AG09309 (cell line): ENCODE data around the gene NOP14.
A peak's percentile ranks its signal among the peaks of the same experiment; 100 is the strongest.

Experiments used
- DNase-seq: peaks from one replicate; pipeline ENCODE4 v3.0.0-alpha.2; 2010; ENCODE audit warnings: low read depth
- H3K4me3 ChIP-seq: 2 replicates; pipeline ENCODE4 v1.5.1; 2011; ENCODE audit warnings: mild to moderate bottlenecking, low read depth, low read length, moderate library complexity; ENCODE audit not compliant: control insufficient read depth
- TF ChIP-seq, protein P1 (sequence below): IDR thresholded peaks from 2 replicates; pipeline ENCODE4 v1.5.1; 2011; ENCODE audit warnings: mild to moderate bottlenecking, low read depth, low read length, inconsistent platforms; ENCODE audit not compliant: insufficient read depth, control insufficient read depth; ENCODE audit errors: missing control alignments

The NOP14 gene

GRCh38 chr4:2898001-2898400, 65.2 kb downstream of the NOP14 start:
- DNase-seq: no peak
- TF ChIP-seq, protein P1, sequence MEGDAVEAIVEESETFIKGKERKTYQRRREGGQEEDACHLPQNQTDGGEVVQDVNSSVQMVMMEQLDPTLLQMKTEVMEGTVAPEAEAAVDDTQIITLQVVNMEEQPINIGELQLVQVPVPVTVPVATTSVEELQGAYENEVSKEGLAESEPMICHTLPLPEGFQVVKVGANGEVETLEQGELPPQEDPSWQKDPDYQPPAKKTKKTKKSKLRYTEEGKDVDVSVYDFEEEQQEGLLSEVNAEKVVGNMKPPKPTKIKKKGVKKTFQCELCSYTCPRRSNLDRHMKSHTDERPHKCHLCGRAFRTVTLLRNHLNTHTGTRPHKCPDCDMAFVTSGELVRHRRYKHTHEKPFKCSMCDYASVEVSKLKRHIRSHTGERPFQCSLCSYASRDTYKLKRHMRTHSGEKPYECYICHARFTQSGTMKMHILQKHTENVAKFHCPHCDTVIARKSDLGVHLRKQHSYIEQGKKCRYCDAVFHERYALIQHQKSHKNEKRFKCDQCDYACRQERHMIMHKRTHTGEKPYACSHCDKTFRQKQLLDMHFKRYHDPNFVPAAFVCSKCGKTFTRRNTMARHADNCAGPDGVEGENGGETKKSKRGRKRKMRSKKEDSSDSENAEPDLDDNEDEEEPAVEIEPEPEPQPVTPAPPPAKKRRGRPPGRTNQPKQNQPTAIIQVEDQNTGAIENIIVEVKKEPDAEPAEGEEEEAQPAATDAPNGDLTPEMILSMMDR: no peak
- no peak overlapping the region for H3K4me3 ChIP-seq

- no peak for DNase-seq
- TF ChIP-seq, protein P1: no peak
- H3K4me3 ChIP-seq: no peak overlapping the region
Observed at GRCh38 chr4:2893772-2894171, 69.4 kb downstream of the NOP14 start.

DNA sequence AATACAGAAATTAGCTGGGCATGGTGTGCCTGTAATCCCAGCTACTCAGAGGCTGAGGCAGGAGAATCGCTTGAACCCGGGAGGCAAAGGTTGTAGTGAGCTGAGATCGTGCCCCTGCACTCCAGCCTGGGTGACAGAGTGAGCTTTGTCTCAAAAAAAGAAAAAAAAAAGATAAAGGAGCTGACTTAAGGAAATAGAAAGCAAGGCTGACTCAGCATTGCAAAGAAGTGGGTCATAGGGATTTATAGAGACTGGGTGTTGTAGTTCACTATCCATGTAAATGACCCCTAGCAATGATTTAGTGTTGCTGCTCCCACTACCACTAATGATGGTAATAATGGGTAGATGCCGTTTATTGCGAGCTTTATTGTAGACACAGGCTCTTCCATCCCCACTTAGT, 71.9 kb downstream of the NOP14 start:
- DNase-seq: peak; percentile 11
- H3K4me3 ChIP-seq: no peak overlapping the region
- TF ChIP-seq, protein P1: no peak

DNA sequence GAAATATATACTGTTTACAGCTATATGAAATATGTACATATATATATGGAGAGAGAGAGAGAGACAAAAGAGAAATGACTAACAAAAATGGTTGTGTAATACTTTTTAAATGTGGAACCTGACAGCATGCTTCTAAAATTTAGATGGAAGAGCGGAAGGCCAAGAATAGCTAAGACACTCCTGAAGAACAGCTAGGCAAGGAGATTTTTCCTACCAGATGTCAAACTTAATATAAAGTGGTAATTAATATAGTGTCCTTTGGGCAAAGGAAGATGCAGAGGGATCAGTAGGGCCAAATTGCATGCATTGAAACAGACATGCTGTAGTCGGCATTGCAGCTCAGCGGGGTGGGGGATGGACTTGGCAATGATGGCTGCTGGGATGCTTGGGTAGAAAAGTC, 74.3 kb downstream of the NOP14 start:
- H3K4me3 ChIP-seq: no peak overlapping the region
- DNase-seq: no peak
- TF ChIP-seq, protein P1: no peak
